ENCODE data around the gene ECEL1.
"Not testable (repeated sequence)": the region's sequence is repeated elsewhere in the genome, so short reads cannot be mapped to it uniquely, and the experiment has no call there.

Gene ECEL1, protein sequence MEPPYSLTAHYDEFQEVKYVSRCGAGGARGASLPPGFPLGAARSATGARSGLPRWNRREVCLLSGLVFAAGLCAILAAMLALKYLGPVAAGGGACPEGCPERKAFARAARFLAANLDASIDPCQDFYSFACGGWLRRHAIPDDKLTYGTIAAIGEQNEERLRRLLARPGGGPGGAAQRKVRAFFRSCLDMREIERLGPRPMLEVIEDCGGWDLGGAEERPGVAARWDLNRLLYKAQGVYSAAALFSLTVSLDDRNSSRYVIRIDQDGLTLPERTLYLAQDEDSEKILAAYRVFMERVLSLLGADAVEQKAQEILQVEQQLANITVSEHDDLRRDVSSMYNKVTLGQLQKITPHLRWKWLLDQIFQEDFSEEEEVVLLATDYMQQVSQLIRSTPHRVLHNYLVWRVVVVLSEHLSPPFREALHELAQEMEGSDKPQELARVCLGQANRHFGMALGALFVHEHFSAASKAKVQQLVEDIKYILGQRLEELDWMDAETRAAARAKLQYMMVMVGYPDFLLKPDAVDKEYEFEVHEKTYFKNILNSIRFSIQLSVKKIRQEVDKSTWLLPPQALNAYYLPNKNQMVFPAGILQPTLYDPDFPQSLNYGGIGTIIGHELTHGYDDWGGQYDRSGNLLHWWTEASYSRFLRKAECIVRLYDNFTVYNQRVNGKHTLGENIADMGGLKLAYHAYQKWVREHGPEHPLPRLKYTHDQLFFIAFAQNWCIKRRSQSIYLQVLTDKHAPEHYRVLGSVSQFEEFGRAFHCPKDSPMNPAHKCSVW

DNA sequence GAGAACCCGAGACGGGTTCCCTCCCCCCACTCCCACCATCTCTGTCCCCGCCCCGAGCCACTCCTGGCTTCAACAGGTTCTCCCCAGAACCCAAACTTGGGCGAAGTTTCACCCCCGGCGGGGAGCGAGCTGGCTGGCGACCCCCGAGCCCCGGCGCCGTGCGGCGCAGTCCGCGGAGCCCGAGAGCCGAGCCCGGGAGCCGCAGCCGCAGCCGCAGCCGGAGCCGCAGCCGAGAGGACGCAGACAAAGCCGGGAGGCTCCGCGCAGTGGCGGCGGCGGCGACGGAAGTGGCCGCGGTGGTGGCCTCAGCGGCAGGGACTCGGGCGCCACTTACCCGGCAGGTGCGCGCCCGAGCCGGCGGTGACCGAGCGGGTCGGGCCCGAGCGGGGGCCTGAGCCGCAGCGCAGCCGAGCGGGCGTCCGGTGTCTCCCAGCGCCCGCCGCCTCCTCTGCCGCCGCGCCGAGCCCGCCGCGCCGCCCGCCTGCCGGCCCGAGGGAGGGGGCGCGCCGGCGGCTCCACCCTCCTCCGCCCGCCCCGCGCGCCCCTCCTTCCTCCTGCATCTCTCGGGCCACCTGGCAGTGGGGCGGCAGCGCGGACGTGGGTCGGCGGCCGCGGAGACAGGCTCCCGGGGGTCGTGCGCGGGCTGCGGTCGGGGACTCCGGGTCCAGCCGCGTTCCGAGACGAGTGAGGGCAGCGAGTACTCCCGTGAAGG lies at the start of gene ECEL1:
Gene ECEL1, minus strand, starts transcription at position 450 of the 712 bp plus-strand sequence. CDS start 1,181 bp downstream, outside the sequence.
- DNase-seq, result no peak

DNA sequence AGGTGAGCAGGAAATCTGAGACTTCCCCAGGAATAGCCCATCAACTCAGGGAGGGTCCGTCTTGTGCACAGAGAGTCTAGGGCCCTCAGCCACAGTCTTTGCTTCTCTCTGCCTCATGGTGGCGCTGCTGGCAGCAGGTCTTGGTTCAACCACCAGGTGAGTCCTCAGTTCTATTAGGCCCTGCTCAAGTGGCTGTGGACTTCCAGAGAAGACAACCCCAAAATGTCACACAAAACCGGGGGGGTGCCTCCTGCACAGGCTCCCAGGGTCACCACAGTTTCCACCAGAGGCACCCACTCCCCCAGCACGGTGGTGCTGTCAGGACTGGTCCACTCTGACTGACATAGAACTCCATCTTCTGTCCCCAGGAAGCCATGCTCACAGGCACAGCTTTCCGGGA lies 49.4 kb upstream of the ECEL1 start:
- no peak for DNase-seq

DNA sequence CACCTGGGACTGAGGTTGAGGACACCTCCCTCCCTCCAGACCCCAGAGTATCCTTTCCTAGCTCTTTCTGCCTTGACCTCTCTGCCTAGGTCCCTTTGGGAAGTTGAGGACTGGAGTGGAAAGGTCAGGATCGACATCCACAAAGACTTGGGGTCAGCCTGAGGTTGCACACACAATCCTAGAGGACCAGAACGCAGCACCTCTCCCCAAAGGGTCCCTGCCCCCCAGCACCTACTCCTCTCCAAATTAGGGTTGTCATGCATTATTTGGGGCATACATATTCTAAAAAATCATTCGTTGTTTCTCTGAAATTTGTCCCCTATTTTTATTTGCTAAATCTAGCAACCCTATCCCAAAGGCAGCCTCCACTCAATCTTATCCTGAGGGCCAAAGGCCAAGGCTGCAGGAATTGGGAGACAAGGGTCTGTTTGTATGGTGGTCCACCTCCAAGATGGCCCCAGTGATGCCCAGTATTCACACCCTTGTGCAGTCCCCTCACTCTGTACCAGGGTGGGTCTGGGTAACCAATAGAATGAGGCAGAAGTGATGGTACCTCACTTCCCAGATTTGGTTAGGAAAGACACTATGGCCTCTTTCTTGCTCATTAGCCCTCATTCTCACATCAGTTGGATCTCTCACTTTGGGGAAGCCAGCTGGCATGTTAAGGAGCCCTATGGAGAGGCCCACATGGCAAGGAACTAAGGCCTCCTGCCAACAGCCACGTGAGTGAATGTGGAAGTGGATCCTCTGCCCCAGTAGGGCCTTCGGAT lies 48.3 kb upstream of the ECEL1 start:
- DNase-seq, result no peak

DNA sequence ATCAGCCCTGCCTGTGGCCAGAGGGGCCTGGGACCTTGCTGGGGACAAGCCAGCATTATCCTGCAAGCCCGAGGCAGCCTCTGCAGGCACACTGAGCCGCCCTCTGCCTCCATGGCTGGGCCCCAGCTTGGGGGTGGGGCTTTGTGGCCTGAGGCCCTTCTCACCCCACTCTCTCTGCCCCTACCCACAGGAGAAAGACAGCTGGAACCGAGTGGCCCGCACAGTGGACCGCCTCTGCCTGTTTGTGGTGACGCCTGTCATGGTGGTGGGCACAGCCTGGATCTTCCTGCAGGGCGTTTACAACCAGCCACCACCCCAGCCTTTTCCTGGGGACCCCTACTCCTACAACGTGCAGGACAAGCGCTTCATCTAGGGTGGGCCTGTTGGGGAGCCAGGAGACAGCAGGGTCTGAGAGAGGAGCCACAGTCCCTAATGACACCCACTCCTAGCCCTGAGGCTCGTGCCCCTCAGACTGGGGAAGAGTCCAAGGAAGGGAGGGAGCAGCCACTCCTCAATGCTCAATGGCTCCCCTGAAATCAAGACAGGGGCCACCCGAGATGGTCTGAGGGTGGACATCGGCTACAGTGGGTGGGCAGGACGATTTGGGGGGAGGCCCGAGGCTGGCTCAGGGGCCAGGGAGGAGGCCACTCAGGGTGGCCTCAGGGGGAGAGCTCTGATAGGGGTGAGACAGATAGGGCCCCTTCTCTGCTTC lies 47.5 kb upstream of the ECEL1 start:
- DNase-seq, result no peak

DNA sequence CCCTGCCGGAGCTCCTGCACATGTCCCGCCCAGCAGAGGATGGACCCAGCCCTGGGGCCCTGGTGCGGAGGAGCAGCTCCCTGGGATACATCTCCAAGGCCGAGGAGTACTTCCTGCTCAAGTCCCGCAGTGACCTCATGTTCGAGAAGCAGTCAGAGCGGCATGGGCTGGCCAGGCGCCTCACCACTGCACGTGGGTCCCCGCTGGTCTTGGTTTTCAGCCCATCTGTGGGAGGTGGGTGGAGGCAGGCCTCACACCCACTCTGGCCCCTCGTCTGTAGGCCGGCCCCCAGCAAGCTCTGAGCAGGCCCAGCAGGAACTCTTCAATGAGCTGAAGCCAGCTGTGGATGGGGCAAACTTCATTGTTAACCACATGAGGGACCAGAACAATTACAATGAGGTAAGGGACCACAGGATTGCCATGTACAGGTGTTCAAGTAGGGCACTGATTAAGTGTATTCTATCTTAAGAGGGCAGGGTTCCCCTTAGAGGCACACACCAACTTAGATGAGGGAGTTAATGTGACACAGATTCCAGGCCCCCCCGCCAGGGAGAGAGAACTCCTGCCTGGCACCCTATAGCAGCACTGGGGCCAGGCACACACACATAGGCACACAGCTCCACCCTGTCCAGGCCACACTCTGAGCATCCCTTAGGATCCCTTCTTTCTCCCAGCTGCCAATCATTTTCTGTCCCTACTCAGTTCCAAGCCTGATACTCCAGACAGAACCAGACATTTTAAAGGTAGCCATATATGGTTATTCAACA lies 46.5 kb upstream of the ECEL1 start:
- no peak for DNase-seq

DNA sequence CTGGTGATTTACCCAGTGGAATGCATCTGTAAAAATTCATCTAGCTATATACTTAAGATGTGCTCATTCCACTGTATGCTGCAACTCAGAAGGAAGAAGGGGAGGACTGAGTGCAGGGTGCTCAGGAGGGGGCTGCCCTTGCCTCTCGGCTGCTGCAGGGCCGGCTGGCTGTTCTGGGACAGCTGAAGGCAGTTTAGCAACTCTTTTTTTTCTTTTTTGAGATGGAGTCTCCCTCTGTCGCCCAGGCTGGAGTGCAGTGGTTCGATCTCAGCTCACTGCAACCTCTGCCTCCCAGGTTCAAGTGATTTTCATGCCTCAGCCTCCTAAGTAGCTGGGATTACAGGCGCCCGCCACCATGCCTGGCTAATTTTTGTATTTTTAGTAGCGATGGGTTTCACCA lies 45.2 kb upstream of the ECEL1 start:
- DNase-seq, result not testable (repeated sequence)

DNA sequence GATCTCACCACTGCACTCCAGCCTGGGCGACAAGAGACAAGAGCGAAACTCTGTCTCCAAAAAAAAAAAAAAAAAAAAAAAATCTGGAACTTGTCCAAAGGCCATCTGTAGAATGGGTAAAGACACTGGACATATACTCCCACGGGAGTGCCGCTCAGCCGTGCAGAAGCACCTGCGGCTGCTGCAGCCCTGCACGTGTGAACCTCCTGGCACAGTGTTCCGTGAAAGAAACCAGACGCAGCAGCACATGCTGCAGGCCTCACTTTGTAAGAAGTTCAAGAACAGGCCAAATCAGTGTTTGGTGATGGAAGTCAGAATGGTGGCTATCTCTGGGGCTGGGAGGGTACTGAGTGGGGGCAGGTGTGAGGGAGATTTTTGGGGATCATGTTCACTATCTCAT lies 44.8 kb upstream of the ECEL1 start:
- DNase-seq, result no peak

DNA sequence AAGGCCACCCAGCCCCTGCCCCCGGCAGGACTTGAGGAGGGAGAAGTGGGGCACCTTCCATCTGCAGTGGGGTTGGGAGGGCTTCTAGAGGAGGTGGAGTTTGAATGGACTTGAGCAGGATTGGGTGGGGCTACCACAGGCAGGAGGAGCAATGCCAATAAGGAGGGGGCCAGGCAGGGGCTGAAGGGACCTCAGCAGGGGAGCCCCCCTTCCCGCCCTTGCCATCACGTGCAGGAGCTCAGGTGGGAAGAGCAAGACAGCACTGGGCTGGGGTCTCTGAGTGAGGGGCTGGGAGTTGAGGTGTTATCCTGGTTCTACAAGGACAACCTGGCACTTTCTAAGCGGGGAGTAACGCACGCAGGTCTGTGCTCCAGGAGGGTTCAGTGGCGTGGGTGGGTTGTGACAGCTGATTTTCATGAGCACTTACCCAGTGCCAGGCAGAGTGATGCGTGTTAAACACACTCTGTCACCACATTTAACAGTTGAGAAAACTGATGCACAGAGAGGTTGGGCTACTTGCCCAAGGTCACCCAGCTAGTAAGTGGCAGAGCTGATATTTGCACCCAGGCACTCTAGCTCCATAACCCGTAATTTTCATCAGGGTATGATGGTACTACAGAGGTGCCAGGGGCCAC lies 43.1 kb upstream of the ECEL1 start:
- DNase-seq, result no peak

DNA sequence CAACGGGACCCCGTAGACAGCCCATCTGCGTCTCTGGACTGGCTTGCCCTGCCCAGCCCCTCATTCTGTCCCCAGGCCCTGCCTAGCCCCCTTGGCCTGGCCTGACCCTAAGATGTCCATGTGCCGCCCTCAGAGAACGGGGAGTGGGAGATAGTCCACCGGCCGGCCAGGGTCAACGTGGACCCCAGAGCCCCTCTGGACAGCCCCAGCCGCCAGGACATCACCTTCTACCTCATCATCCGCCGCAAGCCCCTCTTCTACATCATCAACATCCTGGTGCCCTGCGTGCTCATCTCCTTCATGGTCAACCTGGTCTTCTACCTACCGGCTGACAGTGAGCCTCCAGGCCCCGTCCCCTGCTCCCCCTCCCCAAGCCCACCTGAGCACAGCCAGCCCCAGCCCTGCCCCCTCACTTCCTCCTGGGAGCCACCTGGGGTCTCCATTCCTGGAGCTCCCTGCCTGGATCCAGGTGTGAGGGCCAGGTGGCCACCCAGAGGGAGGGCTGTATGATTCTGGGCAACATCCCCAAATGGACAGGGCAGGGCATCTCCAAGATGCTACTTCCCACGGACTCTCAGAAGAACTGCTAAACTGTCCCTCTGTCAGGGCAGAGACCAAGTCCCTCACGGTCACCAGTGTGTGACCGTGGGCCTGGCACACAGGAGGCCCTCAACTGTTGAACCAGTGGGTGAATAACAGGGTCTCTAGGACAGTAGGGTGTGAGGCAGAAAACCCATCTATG lies 42.3 kb upstream of the ECEL1 start:
- DNase-seq, result no peak

DNA sequence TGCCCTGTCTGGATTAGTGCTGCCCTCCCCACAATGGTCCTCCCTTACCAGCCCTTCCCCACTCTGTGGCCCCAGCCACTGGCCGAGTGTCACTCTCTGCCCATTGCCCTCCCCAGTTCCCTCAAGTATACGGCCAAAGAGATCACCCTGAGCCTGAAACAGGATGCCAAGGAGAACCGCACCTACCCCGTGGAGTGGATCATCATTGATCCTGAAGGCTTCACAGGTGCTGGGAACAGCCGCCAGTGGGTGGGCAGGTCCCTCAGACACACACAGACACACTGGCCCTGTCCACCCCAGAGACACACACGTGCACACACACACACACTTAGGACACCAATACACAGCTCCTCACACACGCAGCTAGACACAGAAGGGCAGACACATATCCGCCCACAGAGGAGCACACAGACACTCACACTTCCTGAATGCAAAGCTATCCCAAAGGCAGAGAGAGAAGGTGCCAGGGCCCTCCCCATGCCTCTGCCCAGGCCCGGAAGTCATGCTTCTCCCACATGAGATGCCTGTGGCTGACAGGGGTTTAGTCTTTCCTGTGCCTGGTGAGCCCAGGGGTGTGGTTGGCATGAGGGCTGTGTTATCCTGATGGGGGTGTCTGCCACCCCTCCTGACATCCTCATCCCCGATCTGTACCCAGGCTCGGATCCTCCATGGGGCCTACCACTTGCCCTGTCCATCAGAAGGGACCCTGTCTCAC lies 41.3 kb upstream of the ECEL1 start:
- DNase-seq, result no peak

DNA sequence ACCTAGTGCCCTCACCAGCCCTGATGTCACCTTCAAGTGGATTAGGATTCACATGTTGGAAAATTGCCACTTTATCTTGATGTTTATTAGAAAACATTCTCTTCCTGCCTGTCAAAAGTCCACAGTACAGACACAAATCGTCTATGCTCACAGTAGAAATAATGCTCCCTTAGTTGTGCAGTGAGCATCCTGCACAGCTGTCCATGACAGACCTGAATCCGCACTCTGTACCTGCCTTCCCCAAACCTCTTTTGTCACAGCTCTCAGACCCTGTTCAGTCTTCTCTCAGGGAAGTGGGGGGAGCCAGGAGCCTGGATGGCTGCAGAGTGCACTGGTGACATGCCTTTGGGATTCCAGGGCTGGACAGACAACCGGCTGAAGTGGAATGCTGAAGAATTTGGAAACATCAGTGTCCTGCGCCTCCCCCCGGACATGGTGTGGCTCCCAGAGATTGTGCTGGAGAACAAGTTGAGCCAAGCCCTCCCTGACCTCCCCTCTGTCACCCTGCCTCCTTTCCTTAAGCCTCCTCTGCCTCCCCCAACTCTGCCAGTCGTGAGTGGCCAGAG lies 40.4 kb upstream of the ECEL1 start:
- DNase-seq, result no peak

DNA sequence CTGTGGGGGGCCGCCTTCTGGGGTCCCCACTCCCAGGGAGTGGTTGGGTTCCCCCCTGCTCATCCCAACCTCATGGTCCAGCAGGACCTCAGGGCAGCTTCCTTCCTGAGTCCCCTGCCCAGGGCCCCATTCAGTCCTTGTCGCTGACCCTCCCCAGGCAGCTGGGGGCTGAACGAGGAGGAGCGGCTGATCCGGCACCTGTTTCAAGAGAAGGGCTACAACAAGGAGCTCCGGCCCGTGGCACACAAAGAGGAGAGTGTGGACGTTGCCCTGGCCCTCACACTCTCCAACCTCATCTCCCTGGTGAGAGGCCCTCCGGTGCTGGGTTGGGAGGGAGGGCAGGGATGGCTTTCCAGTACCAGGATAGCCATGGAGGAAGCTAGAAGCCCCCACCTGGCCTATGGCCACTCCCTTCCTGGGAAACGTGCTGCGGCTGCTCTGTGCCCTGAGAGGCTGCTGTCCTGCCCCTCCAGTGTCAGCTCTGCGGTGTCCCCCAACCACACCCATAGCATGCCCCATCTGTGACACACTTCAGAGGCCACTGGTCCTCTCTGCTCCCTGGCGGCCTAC lies 38.8 kb upstream of the ECEL1 start:
- no peak for DNase-seq

DNA sequence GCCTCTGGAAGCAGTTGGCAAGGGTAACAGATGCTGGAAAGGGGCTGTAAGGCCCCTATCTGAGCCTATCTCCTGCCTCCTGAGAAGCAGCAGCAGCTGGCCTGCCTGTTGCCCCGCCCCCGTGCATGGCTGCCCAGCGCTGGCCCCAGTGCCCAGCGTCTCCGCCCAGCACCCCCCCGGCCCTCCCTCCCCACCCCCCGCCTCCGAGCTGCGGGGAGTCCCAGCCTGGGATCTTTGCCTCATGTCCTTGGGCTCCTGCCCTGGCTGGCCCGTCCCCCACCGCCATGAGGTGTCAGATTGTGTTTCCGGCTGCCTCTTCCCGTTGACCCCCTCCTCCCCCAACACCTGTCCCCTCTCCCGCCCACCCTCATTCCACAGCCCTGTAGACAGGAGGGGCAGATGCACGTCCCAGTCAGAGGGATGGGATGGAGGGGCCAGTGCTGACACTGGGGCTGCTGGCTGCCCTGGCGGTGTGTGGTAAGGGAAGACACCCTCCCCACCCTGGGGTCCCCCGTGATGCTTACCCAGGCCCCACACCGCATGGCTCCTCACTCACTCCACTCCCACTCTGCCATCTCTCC lies 38.2 kb upstream of the ECEL1 start, which contains the start of gene CHRND:
Gene CHRND, plus strand, starts transcription at position 370 of the 581 bp plus-strand sequence. Its CDS starts 56 bp downstream, at position 426.
- no peak for DNase-seq

DNA sequence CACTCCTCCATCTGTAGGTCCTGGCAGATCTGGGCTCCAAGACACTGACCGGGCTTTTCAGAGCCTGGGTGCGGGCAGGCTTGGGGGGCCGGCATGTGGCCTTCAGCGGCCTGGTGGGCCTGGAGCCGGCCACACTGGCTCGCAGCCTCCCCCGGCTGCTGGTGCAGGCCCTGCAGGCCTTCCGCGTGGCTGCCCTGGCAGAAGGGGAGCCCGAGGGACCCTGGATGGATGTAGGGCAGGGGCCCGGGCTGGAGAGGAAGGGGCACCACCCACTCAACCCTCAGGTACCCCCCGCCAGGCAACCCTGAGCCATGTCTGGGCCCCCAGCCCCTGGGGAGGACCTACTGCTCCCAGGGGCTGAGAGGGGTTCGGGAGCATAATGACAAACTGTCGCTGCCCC lies 37.6 kb upstream of the ECEL1 start:
- DNase-seq, result no peak

DNA sequence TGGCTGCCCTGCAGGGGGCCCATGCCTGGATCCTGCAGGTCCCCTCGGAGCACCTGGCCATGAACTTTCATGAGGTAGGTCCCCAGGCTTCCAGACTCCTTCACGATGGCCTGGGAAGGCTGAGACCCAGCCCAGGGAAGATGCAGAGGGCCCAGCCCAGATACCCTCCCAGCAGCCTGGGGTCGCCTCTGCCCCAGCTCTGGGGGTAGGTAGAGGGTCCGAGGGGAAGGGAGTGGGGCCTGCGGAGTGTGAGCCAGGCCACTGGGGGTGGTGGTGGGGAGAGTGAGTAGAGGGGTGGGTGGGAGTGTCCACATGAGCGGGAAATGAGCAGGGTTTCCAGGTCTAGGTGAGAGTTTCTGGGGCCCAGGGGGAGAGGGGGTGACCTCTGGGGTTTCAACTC lies 37.1 kb upstream of the ECEL1 start:
- DNase-seq, result no peak

DNA sequence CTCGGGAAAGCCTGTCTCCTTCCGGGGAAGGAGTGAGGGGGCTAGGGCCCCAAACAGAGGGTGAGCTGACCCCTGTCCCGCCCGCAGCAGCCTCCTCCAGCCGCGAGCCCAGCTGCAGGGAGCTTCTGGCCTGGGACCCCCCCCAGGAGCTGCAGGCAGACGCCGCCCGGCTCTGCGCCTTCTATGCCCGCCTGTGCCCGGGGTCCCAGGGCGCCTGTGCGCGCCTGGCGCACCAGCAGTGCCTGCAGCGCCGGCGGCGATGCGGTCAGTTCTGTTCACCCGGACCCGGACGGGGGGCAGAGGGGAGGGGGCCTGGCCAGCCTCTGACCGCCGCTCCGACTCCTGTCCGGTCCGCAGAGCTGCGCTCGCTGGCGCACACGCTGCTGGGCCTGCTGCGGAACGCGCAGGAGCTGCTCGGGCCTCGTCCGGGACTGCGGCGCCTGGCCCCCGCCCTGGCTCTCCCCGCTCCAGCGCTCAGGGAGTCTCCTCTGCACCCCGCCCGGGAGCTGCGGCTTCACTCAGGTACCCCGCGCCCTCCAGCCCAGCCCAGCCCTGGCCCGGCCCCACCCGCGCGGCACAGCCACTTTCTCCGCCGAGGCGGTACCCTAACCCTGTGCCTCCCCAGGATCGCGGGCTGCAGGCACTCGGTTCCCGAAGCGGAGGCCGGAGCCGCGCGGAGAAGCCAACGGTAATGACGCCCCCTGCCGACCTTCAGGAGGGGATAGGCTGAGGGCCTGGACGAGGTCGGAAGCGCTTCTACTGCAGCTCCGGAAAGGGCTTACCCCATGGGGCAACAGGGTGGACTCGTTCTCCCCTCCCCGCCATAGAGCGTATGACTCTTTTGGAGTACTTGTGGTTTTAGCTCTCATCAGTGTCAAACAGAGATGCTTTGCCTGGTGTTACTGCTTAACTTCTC lies 36.3 kb upstream of the ECEL1 start:
- DNase-seq, result no peak

DNA sequence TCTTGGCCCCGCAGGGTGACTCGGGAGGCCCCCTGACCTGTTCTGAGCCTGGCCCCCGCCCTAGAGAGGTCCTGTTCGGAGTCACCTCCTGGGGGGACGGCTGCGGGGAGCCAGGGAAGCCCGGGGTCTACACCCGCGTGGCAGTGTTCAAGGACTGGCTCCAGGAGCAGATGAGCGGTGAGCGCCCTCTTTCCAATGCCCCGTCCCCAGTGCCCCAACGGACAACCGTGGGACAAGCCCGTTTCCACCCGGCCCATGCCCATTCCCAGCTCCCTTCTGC lies 35.7 kb upstream of the ECEL1 start:
- DNase-seq, result no peak
